GM12878 (cell line): ENCODE data around the gene STARD5. TPM values are rescaled to one million over a fixed set of nuclear protein-coding genes. Genes with fewer than 3 reads are reported as not detected.

Experiments
- ATAC-seq: fragments of 200-7000 bp; cut with Tn5 transposase; 3 replicates; pipeline ENCODE4 v1.9.1; 2020; ENCODE audit warnings: mild to moderate bottlenecking, moderate library complexity
- BruUV-seq: library from RNA; stranded (reverse); fragments of 400-500 nt; replicated peaks from 2 replicates; lab custom pipeline; 2021; lab: Mats Ljungman, UMichigan
- CTCF ChIA-PET: fragments of 300-600 bp; sonication (Branson Sonifier 250); formaldehyde crosslinking; extraction: SDS; loops from one replicate; lab custom pipeline; 2021; ENCODE audit warnings: inconsistent platforms; lab: Yijun Ruan, JAX
- POLR2A ChIA-PET: fragments of 350-600 bp; formaldehyde crosslinking; extraction: SDS; loops from one replicate; lab custom pipeline; 2021; ENCODE audit warnings: inconsistent platforms; lab: Charles Lee
- RAD21 ChIA-PET: fragments of 300-600 bp; sonication (Branson Sonifier 250); formaldehyde crosslinking; loops from one replicate; lab custom pipeline; 2023; ENCODE audit warnings: antibody characterized with exemption; ENCODE audit not compliant: unreplicated experiment; lab: Charles Lee
- SMC1A ChIA-PET: fragments of 300-600 bp; sonication (Branson Sonifier 250); formaldehyde crosslinking; loops from one replicate; lab custom pipeline; 2023; ENCODE audit not compliant: unreplicated experiment, uncharacterized antibody; lab: Charles Lee
- DNase-seq: peaks from one replicate; pipeline ENCODE4 v3.0.0-alpha.2; 2011; ENCODE audit warnings: low read depth, low spot score
- FAIRE-seq: peaks from 3 replicates; lab custom pipeline; 2011; peaks lifted over from hg19 to GRCh38; lab: Jason Lieb, UNC
- H2AFZ ChIP-seq: 2 replicates; pipeline ENCODE4 v1.6.0; 2011; ENCODE audit warnings: low read depth, low read length, control low read depth; ENCODE audit not compliant: control insufficient read depth
- H3K27ac ChIP-seq: 2 replicates; pipeline ENCODE4 v1.5.1; 2011; ENCODE audit warnings: control low read depth; ENCODE audit not compliant: control insufficient read depth, insufficient read depth
- H3K27me3 ChIP-seq, 2 experiments: replicated peaks in 1 of 2; 2 replicates each; pipeline versions ENCODE4 v1.6.0 to v1.6.1; 2011; ENCODE audit warnings: low read length in 1 of 2; ENCODE audit not compliant: control insufficient read depth in 2 of 2, insufficient read depth in 2 of 2
- H3K36me3 ChIP-seq, 2 experiments: 2 replicates each; pipeline ENCODE4 v1.5.1; 2011; ENCODE audit warnings: low read length in 1 of 2; ENCODE audit not compliant: control insufficient read depth in 2 of 2, insufficient read depth in 2 of 2
- H3K4me1 ChIP-seq: 2 replicates; pipeline ENCODE4 v1.6.1; 2011; ENCODE audit warnings: mild to moderate bottlenecking, low read length, moderate library complexity, mixed read lengths; ENCODE audit not compliant: control insufficient read depth, insufficient read depth
- H3K4me2 ChIP-seq: 2 replicates; pipeline ENCODE4 v1.6.0; 2011; ENCODE audit warnings: control low read depth; ENCODE audit not compliant: control insufficient read depth, insufficient read depth
- H3K4me3 ChIP-seq: fragments of 200-600 bp; sonication (generic); 2 replicates; pipeline ENCODE4 v1.5.1; 2016
- H3K79me2 ChIP-seq: 2 replicates; pipeline ENCODE4 v1.6.0; 2011; ENCODE audit warnings: low read length; ENCODE audit not compliant: control insufficient read depth, insufficient read depth
- H3K9ac ChIP-seq: 2 replicates; pipeline ENCODE4 v1.8.0; 2011; ENCODE audit warnings: low read length, control low read depth, mixed read lengths; ENCODE audit not compliant: control insufficient read depth, insufficient read depth
- H3K9me3 ChIP-seq: replicated peaks from 3 replicates; pipeline ENCODE4 v1.5.1; 2011; ENCODE audit warnings: mild to moderate bottlenecking, low read length; ENCODE audit not compliant: control insufficient read depth, insufficient read depth
- H4K20me1 ChIP-seq: 2 replicates; pipeline ENCODE4 v1.6.0; 2011; ENCODE audit not compliant: control insufficient read depth, insufficient read depth
- JUND ChIP-seq: IDR thresholded peaks from 2 replicates; pipeline ENCODE4 v1.6.1; 2012; ENCODE audit warnings: low read depth, mild to moderate bottlenecking, low read length, improper control_type of control experiment, moderate library complexity
- NR2C2 ChIP-seq: IDR thresholded peaks from 2 replicates; pipeline ENCODE4 v1.6.1; 2011; ENCODE audit warnings: borderline replicate concordance, low read depth; ENCODE audit not compliant: control insufficient read depth, insufficient read length
- POLR2AphosphoS2 ChIP-seq: IDR thresholded peaks from 2 replicates; pipeline ENCODE4 v1.6.1; 2011; ENCODE audit warnings: low read depth, mild to moderate bottlenecking, low read length, improper control_type of control experiment, moderate library complexity
- RUNX3 ChIP-seq: IDR thresholded peaks from 2 replicates; pipeline ENCODE4 v1.6.1; 2012; ENCODE audit warnings: low read length, inconsistent platforms
- TCF7 ChIP-seq: IDR thresholded peaks from 2 replicates; pipeline ENCODE4 v1.6.1; 2014; ENCODE audit warnings: antibody characterized with exemption, borderline replicate concordance
- WGBS: methylation state at CpG from one replicate; pipeline ENCODE4 v1.1.6; 2016; ENCODE audit warnings: low lambda C conversion rate; ENCODE audit not compliant: insufficient replicate concordance, insufficient coverage; ENCODE audit errors: missing lambda C conversion rate; 5-methylcytosine and 5-hydroxymethylcytosine counted together
- in situ Hi-C: fragments of 300-500 bp; cut with MboI; formaldehyde crosslinking; loops from 9 replicates; pipeline ENCODE4 v1.14.3; 2018; ENCODE audit warnings: mixed read lengths
- intact Hi-C: fragments of 100-400 bp; cut with micrococcal nuclease; formaldehyde crosslinking; loops from one replicate; pipeline ENCODE4 v1.14.2; 2022; ENCODE audit not compliant: unreplicated experiment
- polyA plus RNA-seq, 11 experiments: library from polyadenylated mRNA; depleted of rRNA in 4 of 11; unstranded in 6 of 11; stranded (reverse) in 5 of 11; fragments of >200 nt; fragmentation: Nextera tagmentation in 4 of 11; fragmentation: Illumina TruSeq in 1 of 11; extraction: Ambion mirVana in 4 of 11; extraction: Trizol in 1 of 11; gene quantifications; 1 replicate in 1 of 11; 2 replicates in 10 of 11; pipeline versions ENCODE4 v1.2.1 to v1.2.3, GENCODE V29; 2011 to 2016; ENCODE audit warnings: inconsistent platforms in 2 of 11, missing spikeins in 2 of 11, low read depth in 1 of 11
- total RNA-seq, 4 experiments: library from RNA; depleted of rRNA in 3 of 4; stranded (reverse); fragments of >200 nt in 3 of 4; fragmentation: Illumina TruSeq in 1 of 4; extraction: Trizol in 1 of 4; gene quantifications; 2 replicates each; pipeline versions ENCODE4 v1.2.1 to v1.2.3, GENCODE V29; 2013 to 2021

Gene STARD5
- total and polyA plus RNA-seq, 10 of the 15 experiments (the other 5 are each of a cell fraction or from before 2014, with no cell fraction given) = 2.3 to 9.4 (median 4.7) TPM

DNA sequence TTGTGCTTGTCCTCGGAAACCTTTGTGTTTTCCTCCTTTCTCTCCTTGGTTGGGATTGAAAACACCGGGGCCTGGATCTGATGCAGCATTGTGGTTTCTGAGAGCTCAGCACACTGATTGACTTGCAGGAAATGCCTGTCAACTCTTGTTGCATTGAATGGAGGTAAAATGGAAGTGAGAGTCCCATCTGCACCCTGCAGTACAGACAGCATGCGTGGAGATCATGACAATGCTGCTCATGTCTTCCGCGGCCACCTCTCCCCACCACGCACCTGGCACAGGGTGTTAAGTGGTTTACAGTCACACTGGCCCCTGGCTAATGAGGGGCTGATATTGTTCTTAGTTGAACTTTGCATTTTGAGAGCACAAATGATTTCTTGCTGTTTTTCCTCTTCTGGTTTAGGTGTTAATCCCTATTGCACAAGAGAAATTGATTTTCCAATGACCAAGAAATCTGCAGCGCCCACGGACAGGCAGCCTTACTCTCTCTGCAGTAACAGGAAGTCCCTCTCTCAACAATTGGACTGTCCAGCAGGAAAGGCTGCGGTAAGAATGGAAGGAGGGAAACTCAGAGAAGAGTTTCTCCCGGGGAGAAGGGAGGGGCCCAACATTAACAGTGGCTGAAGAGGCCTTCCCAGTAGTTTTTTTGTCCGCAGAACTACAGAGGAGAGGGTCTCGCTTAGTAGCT is 58.5 kb downstream of the STARD5 start:
- ATAC-seq = peak; percentile 34

More for the DNA sequence above, 58.5 kb downstream of the STARD5 start:
- Histone ChIP-seq H3K27me3 (no peaks in the 10 kb centered on the region; a peak in 1 of 4 replicates), H3K4me3 (0 out of 2 replicates have a peak overlapping the region, but pooled peaks have one; percentile 11), H2AFZ (peak overlapping the region; percentile 85; the same call in 1 of the 2 replicates), H3K4me1 (peaks cover 22% of the 10 kb centered on the region), H3K27ac (no peak overlapping the region), H3K79me2 (no peaks in the 10 kb centered on the region), H3K9me3 (no peaks in the 10 kb centered on the region), H4K20me1 (no peaks in the 10 kb centered on the region), H3K36me3 (no peaks in the 10 kb centered on the region), H3K4me2 (peak overlapping the region; percentile 70), H3K9ac (no peak overlapping the region)
- TF ChIP-seq TCF7 (no peak), JUND (no peak), NR2C2 (no peak), POLR2AphosphoS2 (no peak), RUNX3 (peak; percentile 20; the same call in 1 of the 2 replicates)
- no peak for FAIRE-seq
- no TSS peak for BruUV-seq
- SMC1A ChIA-PET = interaction anchor here (0.6 to 5.3 kb wide), 64 partner anchors 10 to 844 kb away, joined by 3 to 102 read pairs (median 4); partner anchors contain the start of gene TLNRD1
- DNase-seq = no peak
- in situ Hi-C loops = loop anchor here (5.0 to 10.0 kb wide), 5 partner anchors 108 to 811 kb away; no protein-coding TSS in a partner anchor
- POLR2A ChIA-PET = interaction anchor here (1.1 kb wide), 1 partner anchor 291 kb away, joined by 3 read pairs; no protein-coding TSS in a partner anchor
- RAD21 ChIA-PET = interaction anchor here (0.7 to 5.4 kb wide), 47 partner anchors 9 to 809 kb away, joined by 3 to 130 read pairs (median 6); partner anchors contain the start of genes CEMIP, STARD5 and TLNRD1
- intact Hi-C loops = loop anchor here (5.0 kb wide), 1 partner anchor 808 kb away; no protein-coding TSS in a partner anchor
- CTCF ChIA-PET = interaction anchor here (0.6 to 9.1 kb wide), 115 partner anchors 9 to 1037 kb away, joined by 3 to 438 read pairs (median 6); partner anchors contain the start of genes STARD5 and TLNRD1
- 12% methylated on average over 12 of the region's 12 CpGs for WGBS
